ENCODE measurements around the gene CTNNA2.

The CTNNA2 gene

DNA sequence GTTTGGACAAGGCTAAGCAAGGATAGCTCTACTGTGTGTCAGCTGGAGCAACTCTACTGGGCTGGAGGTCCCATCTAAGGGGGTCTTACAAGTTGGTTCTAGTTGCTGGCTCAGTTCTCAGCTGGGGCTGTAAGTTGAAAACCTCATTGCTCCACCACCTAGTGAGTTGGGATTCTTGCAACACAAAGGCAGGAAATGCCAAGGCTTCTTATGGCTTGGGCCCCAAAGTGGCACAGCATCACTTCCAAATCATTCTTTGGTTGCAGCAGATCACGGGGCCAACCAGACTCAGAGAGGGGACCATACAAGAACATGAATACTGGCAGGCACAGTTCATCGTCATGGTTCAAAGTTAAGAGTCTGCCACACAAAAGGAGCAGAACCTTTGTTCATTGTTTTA lies 459.0 kb downstream of the CTNNA2 start:
- Mint-ChIP-seq H3K27me3 (no peaks in the 10 kb centered on the region), H3K27ac (no peak overlapping the region), H3K4me1 (no peaks in the 10 kb centered on the region), H3K4me3 (no peak overlapping the region), H3K36me3 (no peaks in the 10 kb centered on the region), H3K9me3 (peaks cover 5% of the 10 kb centered on the region)

DNA sequence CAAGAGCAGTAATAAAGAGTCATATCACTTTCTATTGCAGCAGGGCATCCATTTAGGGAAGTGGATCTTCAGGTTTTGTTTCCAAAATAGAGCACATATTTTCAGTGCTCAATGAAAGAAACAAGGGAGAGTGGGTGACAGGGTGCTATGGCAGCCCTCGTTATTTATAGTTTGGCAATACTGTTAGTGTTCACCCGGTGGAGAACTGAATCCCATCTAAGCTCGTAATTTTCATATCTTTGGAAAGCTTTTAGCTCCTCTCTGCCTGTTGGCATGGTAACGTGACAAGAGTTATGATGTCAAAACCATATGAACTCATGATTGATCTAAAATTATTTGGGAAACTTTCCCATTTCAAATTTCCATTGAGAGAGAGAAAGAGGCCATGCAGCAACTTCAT lies 459.8 kb downstream of the CTNNA2 start:
- no peaks in the 10 kb centered on the region for H3K27me3 Mint-ChIP-seq
- no peaks in the 10 kb centered on the region for H3K4me1 Mint-ChIP-seq
- peaks cover 5% of the 10 kb centered on the region for H3K9me3 Mint-ChIP-seq
- H3K4me3 Mint-ChIP-seq = no peak overlapping the region
- H3K36me3 Mint-ChIP-seq = no peaks in the 10 kb centered on the region
- no peak overlapping the region for H3K27ac Mint-ChIP-seq

DNA sequence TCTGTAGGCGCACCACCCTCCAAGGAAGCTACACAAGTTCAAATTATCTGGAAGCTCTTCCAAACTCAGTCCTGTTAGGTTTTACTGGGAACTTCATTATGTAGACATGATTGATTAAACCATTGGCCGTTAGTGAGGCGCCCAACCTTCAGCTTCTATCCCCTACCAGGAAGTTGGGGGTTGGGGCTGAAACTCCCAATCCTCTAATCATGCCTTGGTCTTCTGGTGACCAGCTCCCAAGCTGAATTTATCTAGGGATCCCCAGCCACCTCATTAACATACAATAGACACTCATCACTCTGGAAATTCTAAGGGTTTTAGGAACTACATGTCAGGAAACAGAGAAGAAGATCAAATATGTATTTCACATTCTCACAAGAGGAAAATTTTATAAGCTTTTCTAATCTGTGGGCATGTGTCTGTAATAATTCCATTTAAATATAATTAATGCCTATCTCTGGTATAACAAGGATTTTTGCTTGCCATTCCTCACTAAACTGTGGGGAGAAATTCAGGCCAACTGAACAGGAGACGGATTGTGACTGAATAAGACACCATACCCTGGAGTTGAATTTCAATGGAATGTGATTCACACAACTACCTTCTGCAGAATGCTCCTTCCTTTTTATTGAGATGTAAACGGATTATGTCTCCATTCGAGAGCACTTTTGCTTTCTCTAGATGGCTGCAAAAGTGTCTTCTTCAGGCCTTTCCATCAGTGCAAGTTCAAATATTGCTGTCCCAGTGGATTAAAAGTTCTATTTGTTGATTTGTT lies 463.1 kb downstream of the CTNNA2 start:
- Mint-ChIP-seq H3K9me3 (no peaks in the 10 kb centered on the region), H3K4me1 (no peaks in the 10 kb centered on the region), H3K4me3 (no peak overlapping the region), H3K27ac (no peak overlapping the region), H3K27me3 (no peaks in the 10 kb centered on the region), H3K36me3 (no peaks in the 10 kb centered on the region)

DNA sequence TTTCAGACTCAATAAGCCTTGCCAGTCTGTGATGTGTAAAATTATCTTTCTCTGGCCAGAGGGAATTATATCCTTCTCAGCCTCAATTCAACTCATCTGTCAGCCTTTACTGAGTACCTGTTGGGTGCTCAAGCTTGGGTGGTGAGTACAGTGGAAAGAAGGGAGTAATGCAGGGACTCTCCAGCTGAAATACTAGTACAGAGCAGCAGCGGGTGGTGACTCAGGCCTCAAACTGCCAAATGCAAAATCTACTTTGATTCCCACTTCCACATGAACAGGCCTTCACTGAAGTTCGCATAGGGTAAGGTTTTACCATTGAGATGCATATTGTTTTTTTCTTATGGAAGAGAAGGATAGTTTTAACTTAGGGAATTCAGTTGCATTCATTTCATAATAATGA lies 464.9 kb downstream of the CTNNA2 start:
- Mint-ChIP-seq H3K36me3 (no peaks in the 10 kb centered on the region), H3K9me3 (no peaks in the 10 kb centered on the region), H3K27me3 (no peaks in the 10 kb centered on the region), H3K27ac (no peak overlapping the region), H3K4me1 (no peaks in the 10 kb centered on the region), H3K4me3 (no peak overlapping the region)

DNA sequence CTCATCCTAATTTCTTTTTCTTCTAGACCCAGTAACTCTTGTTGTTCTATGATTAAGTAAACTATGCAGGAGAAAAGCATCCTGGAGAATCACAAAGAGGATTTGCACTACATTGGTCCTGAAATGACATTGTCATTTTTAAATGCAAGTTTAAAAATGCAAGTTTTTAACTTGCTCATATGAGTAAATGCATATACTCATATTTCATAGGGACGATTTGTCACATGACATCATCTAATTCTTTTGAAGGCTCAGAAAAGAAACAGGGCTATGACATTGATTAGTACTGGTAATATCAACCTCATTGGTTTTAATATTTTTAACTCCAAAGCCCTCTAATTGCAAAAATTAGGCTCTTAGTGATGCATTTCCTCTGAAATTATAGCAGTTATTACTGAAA lies 467.3 kb downstream of the CTNNA2 start:
- Mint-ChIP-seq H3K27me3 (no peaks in the 10 kb centered on the region), H3K36me3 (no peaks in the 10 kb centered on the region), H3K27ac (no peak overlapping the region), H3K9me3 (no peaks in the 10 kb centered on the region), H3K4me1 (no peaks in the 10 kb centered on the region), H3K4me3 (no peak overlapping the region)

DNA sequence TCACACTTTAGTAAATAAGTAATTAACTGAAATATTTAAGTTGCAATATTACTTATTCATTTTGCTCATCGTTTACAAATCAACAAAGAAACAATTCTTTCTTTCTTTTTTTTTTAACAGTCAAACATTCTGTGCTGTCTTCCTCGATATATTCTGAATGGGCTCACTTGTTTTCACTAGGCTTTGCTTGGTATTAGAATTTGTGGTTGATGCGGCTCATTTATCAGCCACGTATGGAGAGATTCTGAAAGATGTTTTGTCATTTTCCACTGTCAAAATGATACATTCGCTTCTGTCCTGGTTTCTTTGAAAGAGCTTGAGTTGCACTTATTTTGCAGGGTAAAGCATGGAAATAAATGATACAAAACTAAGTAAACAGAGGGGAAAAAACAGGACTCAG lies 468.0 kb downstream of the CTNNA2 start:
- no peaks in the 10 kb centered on the region for H3K9me3 Mint-ChIP-seq
- H3K36me3 Mint-ChIP-seq = no peaks in the 10 kb centered on the region
- H3K27ac Mint-ChIP-seq = no peak overlapping the region
- H3K27me3 Mint-ChIP-seq = no peaks in the 10 kb centered on the region
- H3K4me1 Mint-ChIP-seq = no peaks in the 10 kb centered on the region
- no peak overlapping the region for H3K4me3 Mint-ChIP-seq

DNA sequence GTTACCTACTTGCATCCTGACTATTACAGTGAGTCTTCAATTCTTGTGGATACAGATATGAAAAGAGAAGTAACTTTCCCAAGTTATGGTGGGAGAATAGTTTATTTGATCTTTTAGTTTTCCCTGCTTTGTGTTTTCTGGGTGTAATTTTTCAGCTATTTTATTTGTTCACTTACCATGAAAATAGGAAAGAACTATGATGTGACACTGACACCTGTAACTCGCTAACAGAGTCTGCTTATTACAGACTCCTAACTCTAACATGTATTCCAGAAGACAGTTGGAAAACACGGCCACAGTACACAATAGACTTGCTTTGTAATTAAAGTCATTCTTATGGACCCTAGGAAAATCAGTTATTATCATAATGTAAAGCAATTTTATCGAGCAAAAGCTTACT lies 468.5 kb downstream of the CTNNA2 start:
- Mint-ChIP-seq H3K27ac (no peak overlapping the region), H3K9me3 (no peaks in the 10 kb centered on the region), H3K4me3 (no peak overlapping the region), H3K27me3 (no peaks in the 10 kb centered on the region), H3K36me3 (no peaks in the 10 kb centered on the region), H3K4me1 (no peaks in the 10 kb centered on the region)

DNA sequence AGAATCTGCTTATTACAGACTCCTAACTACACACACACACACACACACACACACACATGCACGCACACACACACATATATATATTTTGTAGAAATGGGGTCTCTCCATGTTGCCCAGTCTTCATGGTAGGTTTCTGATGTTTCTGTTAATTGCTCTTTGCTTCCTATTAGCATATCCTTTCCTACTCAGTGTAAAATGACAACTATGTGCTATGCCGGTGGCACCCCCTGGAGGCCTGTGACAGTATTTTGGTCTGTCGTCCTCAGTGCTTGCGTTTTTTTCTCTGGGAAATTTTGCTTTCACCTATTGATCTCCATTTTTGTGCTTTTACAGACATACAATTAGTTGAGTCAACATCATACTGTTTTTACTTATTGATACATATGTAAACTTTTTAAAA lies 469.6 kb downstream of the CTNNA2 start:
- H3K27ac Mint-ChIP-seq = no peak overlapping the region

DNA sequence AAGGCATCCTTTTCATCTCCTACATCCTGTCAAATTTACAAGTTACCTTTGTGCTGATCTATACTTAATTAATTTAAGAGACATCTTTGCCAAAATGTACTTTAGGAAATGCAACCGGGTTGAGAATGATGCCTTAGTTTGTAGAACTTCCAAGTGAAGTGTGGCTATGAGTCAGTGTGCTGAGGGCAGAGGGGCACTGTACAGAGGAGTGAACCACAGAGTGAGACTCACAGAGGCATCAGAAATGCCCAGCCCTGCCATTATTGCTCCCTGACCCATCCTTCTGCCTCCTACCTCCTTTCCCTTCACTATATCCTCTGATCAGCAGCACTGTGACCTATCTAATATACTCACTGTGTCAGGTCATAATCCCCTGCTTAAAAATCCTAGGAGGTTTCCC lies 471.6 kb downstream of the CTNNA2 start:
- H3K27ac Mint-ChIP-seq = no peak overlapping the region
- H3K4me1 Mint-ChIP-seq = no peaks in the 10 kb centered on the region
- H3K9me3 Mint-ChIP-seq = no peaks in the 10 kb centered on the region
- no peaks in the 10 kb centered on the region for H3K27me3 Mint-ChIP-seq
- no peaks in the 10 kb centered on the region for H3K36me3 Mint-ChIP-seq
- no peak overlapping the region for H3K4me3 Mint-ChIP-seq

More for the DNA sequence above, 469.6 kb downstream of the CTNNA2 start:
- H3K4me3 Mint-ChIP-seq = no peak overlapping the region
- H3K36me3 Mint-ChIP-seq = no peaks in the 10 kb centered on the region
- H3K27me3 Mint-ChIP-seq = no peaks in the 10 kb centered on the region
- H3K9me3 Mint-ChIP-seq = no peaks in the 10 kb centered on the region
- no peaks in the 10 kb centered on the region for H3K4me1 Mint-ChIP-seq

DNA sequence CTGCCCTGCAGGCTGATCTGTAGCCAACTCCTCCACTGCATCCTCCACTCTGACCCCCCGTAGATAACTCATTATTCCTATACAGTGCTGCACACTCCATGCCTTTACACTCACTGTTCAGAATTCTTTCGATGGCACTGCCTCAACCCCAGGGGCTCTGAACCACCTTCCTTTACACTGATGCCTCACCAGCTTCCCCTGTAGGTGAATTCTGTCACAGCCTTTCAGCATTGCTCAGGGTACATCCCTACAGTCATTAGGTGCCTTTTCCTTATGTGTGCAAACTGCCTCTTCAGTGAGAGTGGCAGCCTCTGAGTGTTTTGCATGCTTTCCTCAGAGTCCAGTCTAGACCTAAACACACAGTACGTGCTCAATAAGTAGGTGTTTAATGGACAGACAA lies 472.3 kb downstream of the CTNNA2 start:
- Mint-ChIP-seq H3K27me3 (no peaks in the 10 kb centered on the region), H3K4me3 (no peak overlapping the region), H3K27ac (no peak overlapping the region), H3K36me3 (no peaks in the 10 kb centered on the region), H3K9me3 (no peaks in the 10 kb centered on the region), H3K4me1 (no peaks in the 10 kb centered on the region)

DNA sequence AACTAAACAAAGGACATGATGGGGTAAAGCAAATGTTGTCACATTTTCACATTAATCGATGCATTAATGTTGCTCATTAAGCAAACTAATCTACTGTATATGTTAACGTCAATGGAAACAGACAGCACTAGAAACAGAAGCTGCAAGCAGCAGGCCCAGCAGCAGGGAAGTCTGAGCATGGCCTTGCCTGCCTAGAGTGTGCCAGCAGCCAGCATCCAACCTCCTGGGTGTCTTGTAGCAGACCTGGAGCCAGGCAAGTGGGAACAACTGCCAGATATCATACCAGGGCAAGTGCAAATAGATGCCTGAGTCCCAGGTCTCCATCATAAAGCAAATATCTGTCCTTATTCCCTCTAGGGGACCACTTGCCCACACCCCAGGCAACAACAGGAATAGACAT lies 472.7 kb downstream of the CTNNA2 start:
- Mint-ChIP-seq H3K9me3 (no peaks in the 10 kb centered on the region), H3K36me3 (no peaks in the 10 kb centered on the region), H3K27me3 (no peaks in the 10 kb centered on the region), H3K4me1 (no peaks in the 10 kb centered on the region), H3K4me3 (no peak overlapping the region), H3K27ac (no peak overlapping the region)

DNA sequence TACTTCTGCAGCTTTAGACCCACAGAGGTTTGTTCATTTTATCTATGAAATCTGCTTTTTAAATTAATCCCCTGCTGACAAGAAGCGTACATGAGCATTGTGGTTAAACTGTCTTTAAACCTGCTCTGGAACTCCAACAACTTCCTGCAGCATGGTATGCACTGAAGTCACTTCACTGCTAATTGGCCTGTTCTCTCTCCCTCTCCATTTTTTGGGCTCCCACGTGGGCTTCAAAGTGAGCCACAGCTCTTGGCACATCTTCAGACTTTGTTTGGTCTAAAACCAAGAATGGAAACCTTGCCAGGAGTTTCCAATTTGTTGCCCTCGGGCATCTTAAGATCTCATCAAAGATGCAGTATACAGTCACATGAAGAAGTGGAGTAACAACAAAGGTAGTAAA lies 480.3 kb downstream of the CTNNA2 start:
- H3K27ac Mint-ChIP-seq = no peak overlapping the region
- no peak overlapping the region for H3K4me3 Mint-ChIP-seq
- H3K9me3 Mint-ChIP-seq = no peaks in the 10 kb centered on the region
- peaks cover 2% of the 10 kb centered on the region for H3K27me3 Mint-ChIP-seq
- no peaks in the 10 kb centered on the region for H3K4me1 Mint-ChIP-seq
- no peaks in the 10 kb centered on the region for H3K36me3 Mint-ChIP-seq

DNA sequence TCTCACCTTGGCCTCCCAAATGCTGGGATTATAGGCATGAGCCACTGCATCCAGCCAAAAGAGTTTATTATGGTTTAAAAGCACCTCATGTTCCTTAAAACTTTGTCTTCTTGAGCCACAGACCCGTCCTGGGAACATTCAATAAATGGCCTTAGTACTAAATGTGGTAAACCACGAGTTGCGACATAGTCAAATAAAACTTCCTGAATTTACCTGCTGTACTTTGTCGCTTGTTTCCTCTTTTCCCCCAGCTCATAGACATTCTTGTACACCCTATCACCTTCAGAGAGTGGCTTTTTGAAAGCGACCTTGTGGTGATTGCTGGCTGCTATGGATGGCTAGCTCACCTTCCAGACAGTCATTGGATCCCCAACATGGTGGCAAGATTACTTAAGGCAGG lies 481.3 kb downstream of the CTNNA2 start:
- Mint-ChIP-seq H3K4me1 (no peaks in the 10 kb centered on the region), H3K36me3 (no peaks in the 10 kb centered on the region), H3K4me3 (no peak overlapping the region), H3K27ac (no peak overlapping the region), H3K9me3 (no peaks in the 10 kb centered on the region), H3K27me3 (peaks cover 2% of the 10 kb centered on the region)

DNA sequence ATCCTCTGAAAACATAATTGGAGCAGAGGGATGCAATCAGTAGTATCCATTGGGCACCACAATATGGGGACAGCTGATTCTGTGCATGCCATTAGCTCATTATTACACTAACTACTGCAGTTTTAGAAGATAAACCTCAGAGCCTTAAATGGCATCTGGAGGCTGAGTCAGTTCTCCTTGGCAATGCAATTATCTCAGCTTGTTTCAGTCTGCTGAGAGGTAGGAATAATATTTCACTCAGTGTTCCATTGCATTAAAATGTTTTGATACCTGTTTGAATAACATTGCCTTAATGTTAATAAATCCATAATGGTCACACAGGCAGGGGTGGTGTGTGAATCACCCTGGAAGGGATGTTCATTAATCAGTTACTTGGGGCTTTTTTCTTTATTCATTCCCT lies 482.1 kb downstream of the CTNNA2 start:
- no peaks in the 10 kb centered on the region for H3K4me1 Mint-ChIP-seq
- H3K4me3 Mint-ChIP-seq = no peak overlapping the region
- peaks cover 2% of the 10 kb centered on the region for H3K27me3 Mint-ChIP-seq
- H3K36me3 Mint-ChIP-seq = no peaks in the 10 kb centered on the region
- H3K27ac Mint-ChIP-seq = no peak overlapping the region
- H3K9me3 Mint-ChIP-seq = no peaks in the 10 kb centered on the region

DNA sequence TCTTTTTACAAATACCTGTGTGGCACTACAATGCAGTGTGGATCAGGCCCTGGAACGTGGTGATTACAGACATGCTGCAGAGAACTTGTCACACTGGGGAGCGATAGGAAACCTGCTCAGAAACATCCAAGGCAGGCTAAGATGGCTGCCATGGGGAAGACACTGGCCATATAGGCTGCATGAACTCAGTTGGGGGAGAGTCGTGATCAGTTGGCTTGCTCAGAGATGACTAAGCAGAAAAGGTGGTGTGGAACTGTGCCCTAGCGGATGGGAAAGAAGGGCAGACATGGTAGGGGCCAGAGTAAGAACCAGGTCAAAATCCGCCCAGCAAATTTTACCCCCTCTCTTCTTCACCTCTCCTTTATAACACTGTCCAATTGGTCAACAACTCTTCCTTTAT lies 483.9 kb downstream of the CTNNA2 start:
- no peak overlapping the region for H3K4me3 Mint-ChIP-seq
- no peaks in the 10 kb centered on the region for H3K4me1 Mint-ChIP-seq
- no peak overlapping the region for H3K27ac Mint-ChIP-seq
- H3K36me3 Mint-ChIP-seq = no peaks in the 10 kb centered on the region
- no peaks in the 10 kb centered on the region for H3K9me3 Mint-ChIP-seq
- peaks cover 2% of the 10 kb centered on the region for H3K27me3 Mint-ChIP-seq

DNA sequence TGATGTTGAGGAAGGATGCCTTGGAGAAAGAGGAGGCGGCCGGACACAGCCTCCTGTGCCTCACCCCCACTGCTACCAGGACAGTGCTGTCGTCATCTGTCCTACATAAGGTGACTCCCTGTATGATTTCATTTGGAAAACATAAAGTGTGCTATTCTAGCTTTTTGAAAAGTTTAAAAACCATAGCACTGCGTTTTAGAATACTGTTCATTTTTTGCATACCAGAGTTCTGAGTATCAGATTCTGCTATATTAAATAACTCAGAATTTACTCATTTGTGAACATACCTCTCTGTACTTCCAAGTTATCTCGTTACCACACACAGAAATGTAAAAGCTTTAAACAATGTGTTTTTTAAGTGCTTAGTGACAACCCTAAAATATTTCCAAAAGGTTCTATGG lies 488.9 kb downstream of the CTNNA2 start:
- Mint-ChIP-seq H3K36me3 (no peaks in the 10 kb centered on the region), H3K27ac (no peak overlapping the region), H3K27me3 (no peaks in the 10 kb centered on the region), H3K4me3 (no peak overlapping the region), H3K9me3 (no peaks in the 10 kb centered on the region), H3K4me1 (no peaks in the 10 kb centered on the region)

DNA sequence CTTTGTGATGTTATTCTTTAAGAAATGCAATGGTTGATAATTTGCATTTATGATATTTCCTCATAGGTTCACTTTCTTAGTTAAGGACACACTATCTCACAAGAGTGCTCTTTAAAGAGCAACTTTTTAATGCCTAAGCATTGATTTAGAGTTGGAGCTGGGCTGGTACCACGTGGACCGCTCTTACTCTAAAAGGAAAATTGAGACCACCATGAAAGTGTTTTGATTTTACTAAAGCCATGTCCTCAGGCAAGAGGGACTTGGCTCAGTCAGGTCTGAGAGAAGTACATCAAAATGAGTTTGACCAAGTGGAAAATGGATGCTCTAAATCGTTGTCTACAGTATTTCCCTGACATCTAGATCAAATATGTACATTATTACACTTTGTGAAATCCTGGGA lies 489.3 kb downstream of the CTNNA2 start:
- H3K36me3 Mint-ChIP-seq = no peaks in the 10 kb centered on the region
- no peak overlapping the region for H3K4me3 Mint-ChIP-seq
- H3K27ac Mint-ChIP-seq = no peak overlapping the region
- no peaks in the 10 kb centered on the region for H3K4me1 Mint-ChIP-seq
- H3K9me3 Mint-ChIP-seq = no peaks in the 10 kb centered on the region
- no peaks in the 10 kb centered on the region for H3K27me3 Mint-ChIP-seq

Measured in activated naive CD4-positive, alpha-beta T cell treated with anti-CD3 and anti-CD28 coated beads, Interleukin-2, amount 50 U/mL, for 24 hours (primary cell).